Measurements from ENCODE around the gene SYTL5. TPM values are rescaled to one million over a fixed set of nuclear protein-coding genes. Genes with fewer than 3 reads are reported as not detected.

Gene SYTL5
- total and polyA plus RNA-seq, 2 experiments from 2014 or later = 2.0 to 3.7 TPM

DNA sequence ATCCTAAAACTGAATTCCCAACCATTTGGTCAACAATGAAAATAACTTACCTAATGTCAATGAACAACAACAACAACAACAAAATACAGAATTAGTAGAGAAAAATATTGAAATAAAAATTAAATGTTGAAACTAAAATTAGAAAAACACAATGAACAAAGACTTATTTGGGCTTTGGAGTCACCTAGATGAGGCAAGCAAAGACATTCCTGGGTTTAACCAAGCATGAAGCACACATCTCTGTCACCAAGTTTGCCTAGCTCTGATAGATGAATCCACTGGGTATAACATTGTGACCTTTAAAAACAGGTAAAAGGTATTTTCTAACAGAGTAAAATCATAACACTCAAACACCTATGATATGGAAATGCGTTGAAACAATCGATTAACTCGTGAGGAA is 13.2 kb upstream of the SYTL5 start:
- TF ChIP-seq, protein P1, sequence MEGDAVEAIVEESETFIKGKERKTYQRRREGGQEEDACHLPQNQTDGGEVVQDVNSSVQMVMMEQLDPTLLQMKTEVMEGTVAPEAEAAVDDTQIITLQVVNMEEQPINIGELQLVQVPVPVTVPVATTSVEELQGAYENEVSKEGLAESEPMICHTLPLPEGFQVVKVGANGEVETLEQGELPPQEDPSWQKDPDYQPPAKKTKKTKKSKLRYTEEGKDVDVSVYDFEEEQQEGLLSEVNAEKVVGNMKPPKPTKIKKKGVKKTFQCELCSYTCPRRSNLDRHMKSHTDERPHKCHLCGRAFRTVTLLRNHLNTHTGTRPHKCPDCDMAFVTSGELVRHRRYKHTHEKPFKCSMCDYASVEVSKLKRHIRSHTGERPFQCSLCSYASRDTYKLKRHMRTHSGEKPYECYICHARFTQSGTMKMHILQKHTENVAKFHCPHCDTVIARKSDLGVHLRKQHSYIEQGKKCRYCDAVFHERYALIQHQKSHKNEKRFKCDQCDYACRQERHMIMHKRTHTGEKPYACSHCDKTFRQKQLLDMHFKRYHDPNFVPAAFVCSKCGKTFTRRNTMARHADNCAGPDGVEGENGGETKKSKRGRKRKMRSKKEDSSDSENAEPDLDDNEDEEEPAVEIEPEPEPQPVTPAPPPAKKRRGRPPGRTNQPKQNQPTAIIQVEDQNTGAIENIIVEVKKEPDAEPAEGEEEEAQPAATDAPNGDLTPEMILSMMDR (IDR thresholded peaks at IDR 0.05; ENCODE audit: low read depth, low read length) = no peak
- Histone ChIP-seq H3K27me3 (no peaks in the 10 kb centered on the region), H3K36me3 (no peaks in the 10 kb centered on the region), H3K27ac (no peak overlapping the region), H3K9me3 (ENCODE audit: low read depth) (no peaks in the 10 kb centered on the region), H3K4me1 (ENCODE audit: low read depth) (no peaks in the 10 kb centered on the region), H3K4me3 (no peak overlapping the region)
- no peak for DNase-seq (ENCODE audit: low read depth in 1 of 2, low spot score in 1 of 2)

DNA sequence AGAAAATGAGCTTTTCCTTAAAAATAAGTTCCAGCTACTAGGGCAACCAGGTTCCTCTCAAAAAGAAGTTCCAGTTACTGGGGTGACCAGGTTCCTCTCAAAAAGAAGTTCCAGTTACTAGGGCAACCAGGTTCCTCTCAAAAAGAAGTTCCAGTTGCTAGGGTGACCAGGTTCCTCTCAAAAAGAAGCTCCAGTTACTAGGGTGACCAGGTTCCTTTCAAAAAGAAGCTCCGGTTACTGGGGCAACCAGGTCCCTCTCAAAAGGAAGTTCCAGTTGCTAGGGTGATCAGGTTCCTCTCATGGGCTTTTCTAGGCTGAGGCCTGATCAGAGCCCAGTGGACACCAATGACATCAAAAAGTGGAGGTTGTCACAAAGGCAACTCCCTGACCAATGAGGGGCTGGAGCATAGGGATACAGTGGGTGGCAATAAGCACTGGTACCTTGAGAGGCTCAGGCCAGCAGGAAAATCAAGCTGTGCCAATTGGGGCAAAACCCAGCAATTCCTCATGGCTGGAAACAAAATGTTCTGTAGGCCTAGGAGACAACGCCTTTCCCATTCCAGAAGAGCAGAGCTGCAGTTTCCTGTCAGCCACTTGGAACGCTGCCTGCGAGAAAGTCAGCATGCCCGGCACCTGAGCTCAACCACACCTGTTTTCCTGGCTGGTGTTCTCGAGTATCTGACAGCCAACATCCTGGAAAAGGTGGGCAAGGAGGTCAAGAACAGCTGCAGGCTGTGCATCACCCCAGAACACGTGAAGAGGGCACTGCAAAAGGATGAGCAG is 12.3 kb upstream of the SYTL5 start:
- H3K27me3 ChIP-seq = no peaks in the 10 kb centered on the region
- DNase-seq (ENCODE audit: low read depth in 1 of 2, low spot score in 1 of 2) = no peak
- H3K9me3 ChIP-seq (ENCODE audit: low read depth) = no peaks in the 10 kb centered on the region
- H3K4me1 ChIP-seq (ENCODE audit: low read depth) = no peaks in the 10 kb centered on the region
- no peak overlapping the region for H3K27ac ChIP-seq
- H3K36me3 ChIP-seq = no peaks in the 10 kb centered on the region
- TF ChIP-seq, protein P1 (IDR thresholded peaks at IDR 0.05; ENCODE audit: low read depth, low read length) = no peak
- no peak overlapping the region for H3K4me3 ChIP-seq

DNA sequence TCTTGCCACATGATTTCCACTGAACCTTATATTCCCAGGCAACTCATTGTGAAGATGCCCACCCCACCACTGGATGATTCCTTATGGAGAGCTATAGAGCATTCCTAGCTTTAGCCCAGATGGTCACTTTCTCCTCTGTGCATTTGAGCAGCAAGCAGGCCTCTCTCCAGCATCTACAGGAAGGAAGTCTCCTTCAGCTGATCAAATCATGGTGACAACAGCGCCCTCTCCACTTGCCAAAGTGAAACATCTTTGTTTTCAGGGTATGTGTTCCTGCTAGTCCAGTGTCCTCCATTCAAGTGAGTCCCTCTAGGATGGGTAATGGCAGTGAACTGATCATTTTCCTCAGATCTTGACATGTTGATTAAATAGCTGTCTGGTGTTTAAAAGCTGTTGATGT is 10.9 kb upstream of the SYTL5 start:
- no peaks in the 10 kb centered on the region for H3K27me3 ChIP-seq
- no peaks in the 10 kb centered on the region for H3K36me3 ChIP-seq
- no peak for DNase-seq (ENCODE audit: low read depth in 1 of 2, low spot score in 1 of 2)
- H3K4me3 ChIP-seq = no peak overlapping the region
- H3K4me1 ChIP-seq (ENCODE audit: low read depth) = no peaks in the 10 kb centered on the region
- H3K9me3 ChIP-seq (ENCODE audit: low read depth) = no peaks in the 10 kb centered on the region
- no peak overlapping the region for H3K27ac ChIP-seq
- TF ChIP-seq, protein P1 (IDR thresholded peaks at IDR 0.05; ENCODE audit: low read depth, low read length) = no peak

- H3K4me3 ChIP-seq = no peak overlapping the region
- TF ChIP-seq, protein P1 (IDR thresholded peaks at IDR 0.05; ENCODE audit: low read depth, low read length) = no peak
- H3K9me3 ChIP-seq (ENCODE audit: low read depth) = no peaks in the 10 kb centered on the region
- DNase-seq (ENCODE audit: low read depth in 1 of 2, low spot score in 1 of 2) = no peak
- no peaks in the 10 kb centered on the region for H3K36me3 ChIP-seq
- no peaks in the 10 kb centered on the region for H3K4me1 ChIP-seq (ENCODE audit: low read depth)
- H3K27me3 ChIP-seq = no peaks in the 10 kb centered on the region
- no peak overlapping the region for H3K27ac ChIP-seq
Observed at GRCh38 chrX:37997096-37997495, 9.3 kb upstream of the SYTL5 start.

DNA sequence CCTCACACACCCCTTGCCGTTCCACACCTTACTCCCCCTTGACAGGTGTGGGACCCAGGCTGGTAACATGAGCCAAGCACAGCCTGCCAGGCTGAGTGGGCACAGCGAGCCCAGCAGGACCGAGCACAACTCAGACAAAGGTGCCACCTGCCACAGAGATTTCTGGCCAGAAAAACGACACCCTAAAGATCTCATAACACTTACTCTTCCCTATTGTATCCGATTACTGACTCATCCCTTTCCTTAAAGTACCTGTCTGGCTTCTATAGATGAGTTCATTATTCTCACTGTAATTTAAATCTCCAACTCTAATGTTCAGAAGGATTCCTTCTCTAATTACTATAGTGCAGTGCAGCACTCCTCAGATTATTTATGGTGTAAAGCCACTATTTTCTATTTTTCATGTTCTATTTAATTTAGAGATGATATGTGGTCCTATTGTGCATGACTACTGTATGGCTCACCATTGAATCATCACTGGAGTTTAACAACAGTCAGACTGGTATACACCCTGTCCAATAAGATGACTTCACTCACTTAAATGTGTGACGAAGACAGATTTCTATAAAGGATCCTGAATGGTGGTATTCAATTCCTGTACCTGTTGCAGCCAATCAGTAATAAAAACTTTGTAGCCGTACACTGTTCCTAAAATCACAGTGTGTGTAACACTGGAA is 7.6 kb upstream of the SYTL5 start:
- Histone ChIP-seq H3K4me1 (ENCODE audit: low read depth) (no peaks in the 10 kb centered on the region), H3K9me3 (ENCODE audit: low read depth) (no peaks in the 10 kb centered on the region), H3K4me3 (no peak overlapping the region), H3K27ac (no peak overlapping the region), H3K27me3 (no peaks in the 10 kb centered on the region), H3K36me3 (no peaks in the 10 kb centered on the region)
- TF ChIP-seq, protein P1 (IDR thresholded peaks at IDR 0.05; ENCODE audit: low read depth, low read length) = no peak
- no peak for DNase-seq (ENCODE audit: low read depth in 1 of 2, low spot score in 1 of 2)

Data from cardiac muscle cell (in vitro differentiated cells and primary cell).